HepG2 (cell line): ENCODE results near the gene ISG20L2. TPM values are rescaled to one million over a fixed set of nuclear protein-coding genes. Genes with fewer than 3 reads are reported as not detected.
A peak's percentile ranks its signal among the peaks of the same experiment; 100 is the strongest.

Experiments used
- AHR ChIP-seq: IDR thresholded peaks from 2 replicates; pipeline ENCODE4 v1.6.1; 2018; ENCODE audit warnings: missing genetic modification reagents, missing compliant biosample characterization
- ASH2L ChIP-seq: fragments of 300-600, 200-600 bp; sonication (generic); IDR thresholded peaks from 2 replicates; pipeline ENCODE4 v1.7.0; 2017; ENCODE audit warnings: low read depth, mild to moderate bottlenecking, moderate library complexity, mixed read lengths, low read length; ENCODE audit not compliant: insufficient read length
- ERF ChIP-seq: IDR thresholded peaks from 2 replicates; pipeline ENCODE4 v1.6.1; 2018; ENCODE audit warnings: missing biosample characterization, missing genetic modification reagents
- JUNB ChIP-seq: sonication (generic); formaldehyde crosslinking; IDR thresholded peaks from 2 replicates; pipeline ENCODE4 v1.8.0; 2022; ENCODE audit warnings: missing genetic modification reagents, mild to moderate bottlenecking, borderline replicate concordance
- NFKB2 ChIP-seq: sonication (generic); formaldehyde crosslinking; IDR thresholded peaks from 2 replicates; pipeline ENCODE4 v1.4.0; 2020; ENCODE audit warnings: missing genetic modification reagents, borderline replicate concordance
- SALL2 ChIP-seq: sonication (generic); formaldehyde crosslinking; IDR thresholded peaks from 2 replicates; pipeline ENCODE4 v1.8.1; 2023; ENCODE audit warnings: mild to moderate bottlenecking, missing genetic modification reagents, inconsistent platforms
- SOX13 ChIP-seq, 3 experiments: fragments of 450-650 bp in 1 of 3; sonication (generic) in 1 of 3; formaldehyde crosslinking in 1 of 3; IDR thresholded peaks in 2 of 3; conservative IDR thresholded peaks in 1 of 3; 2 replicates each; pipeline versions ENCODE4 v1.5.0 to v1.6.1; 2016 to 2020; ENCODE audit warnings: antibody characterized with exemption in 1 of 3, mild to moderate bottlenecking in 1 of 3, missing compliant biosample characterization in 1 of 3, missing genetic modification reagents in 1 of 3, moderate library complexity in 1 of 3
- TEAD3 ChIP-seq: optimal IDR thresholded peaks from 2 replicates; pipeline ENCODE3; 2016; ENCODE audit warnings: borderline replicate concordance
- XRCC5 ChIP-seq: fragments of 200-400 bp; formaldehyde crosslinking; optimal IDR thresholded peaks from 2 replicates; pipeline ENCODE3; 2017; ENCODE audit warnings: mild to moderate bottlenecking, low read length
- ZNF20 ChIP-seq: sonication (generic); formaldehyde crosslinking; IDR thresholded peaks from 2 replicates; pipeline ENCODE4 v1.4.0; 2020; ENCODE audit warnings: mild to moderate bottlenecking, moderate library complexity, missing genetic modification reagents
- ZNF274 ChIP-seq: sonication (generic); formaldehyde crosslinking; IDR thresholded peaks from 2 replicates; pipeline ENCODE4 v1.5.1; 2020; ENCODE audit warnings: mild to moderate bottlenecking, missing genetic modification reagents
- ZNF607 ChIP-seq: sonication (generic); formaldehyde crosslinking; IDR thresholded peaks from 2 replicates; pipeline ENCODE4 v1.5.1; 2020; ENCODE audit warnings: missing genetic modification reagents, mild to moderate bottlenecking, borderline replicate concordance
- ZNF780A ChIP-seq: sonication (generic); formaldehyde crosslinking; IDR thresholded peaks from 2 replicates; pipeline ENCODE4 v1.8.0; 2022; ENCODE audit warnings: mild to moderate bottlenecking, missing genetic modification reagents, moderate library complexity
- polyA plus RNA-seq, 8 experiments: library from polyadenylated mRNA; depleted of rRNA in 3 of 8; stranded (reverse) in 7 of 8; unstranded in 1 of 8; fragments of >200 nt; fragmentation: Illumina TruSeq in 4 of 8; extraction: Trizol in 4 of 8; gene quantifications; 2 replicates each; pipeline versions ENCODE4 v1.2.1 to v1.2.3, GENCODE V29; 2011 to 2016; ENCODE audit warnings: low read depth in 4 of 8, missing spikeins in 1 of 8, mixed read lengths in 1 of 8; ENCODE audit not compliant: insufficient read depth in 1 of 8
- total RNA-seq, 5 experiments: library from RNA; depleted of rRNA; stranded (reverse); fragments of >200 nt; fragmentation: Illumina TruSeq; extraction: Trizol; gene quantifications; 2 replicates each; pipeline ENCODE4 v1.2.3, GENCODE V29; 2016; ENCODE audit warnings: low read depth in 1 of 5
- TF ChIP-seq, protein P1 (sequence below): sonication (generic); formaldehyde crosslinking; IDR thresholded peaks from 2 replicates; pipeline ENCODE4 v1.5.0; 2020; ENCODE audit warnings: mild to moderate bottlenecking, missing genetic modification reagents, moderate library complexity
- TF ChIP-seq, protein P2 (sequence below): sonication (generic); formaldehyde crosslinking; IDR thresholded peaks from 2 replicates; pipeline ENCODE4 v1.5.1; 2020; ENCODE audit warnings: mild to moderate bottlenecking, missing genetic modification reagents, moderate library complexity
- TF ChIP-seq, protein P3 (sequence below): sonication (generic); formaldehyde crosslinking; IDR thresholded peaks from 2 replicates; pipeline ENCODE4 v1.5.1; 2020; ENCODE audit warnings: missing genetic modification reagents, mild to moderate bottlenecking, borderline replicate concordance
- TF ChIP-seq, protein P4 (sequence below): sonication (generic); formaldehyde crosslinking; IDR thresholded peaks from 2 replicates; pipeline ENCODE4 v1.4.0; 2020; ENCODE audit warnings: mild to moderate bottlenecking, low read depth, missing genetic modification reagents
- TF ChIP-seq, protein P5 (sequence below): sonication (generic); formaldehyde crosslinking; IDR thresholded peaks from 2 replicates; pipeline ENCODE4 v1.4.0; 2020; ENCODE audit warnings: mild to moderate bottlenecking, missing genetic modification reagents

ISG20L2 gene
- total and polyA plus RNA-seq, 2 of the 13 experiments (the other 11 are each of a cell fraction or from before 2014, with no cell fraction given), result 19.8 to 21.3 TPM

DNA sequence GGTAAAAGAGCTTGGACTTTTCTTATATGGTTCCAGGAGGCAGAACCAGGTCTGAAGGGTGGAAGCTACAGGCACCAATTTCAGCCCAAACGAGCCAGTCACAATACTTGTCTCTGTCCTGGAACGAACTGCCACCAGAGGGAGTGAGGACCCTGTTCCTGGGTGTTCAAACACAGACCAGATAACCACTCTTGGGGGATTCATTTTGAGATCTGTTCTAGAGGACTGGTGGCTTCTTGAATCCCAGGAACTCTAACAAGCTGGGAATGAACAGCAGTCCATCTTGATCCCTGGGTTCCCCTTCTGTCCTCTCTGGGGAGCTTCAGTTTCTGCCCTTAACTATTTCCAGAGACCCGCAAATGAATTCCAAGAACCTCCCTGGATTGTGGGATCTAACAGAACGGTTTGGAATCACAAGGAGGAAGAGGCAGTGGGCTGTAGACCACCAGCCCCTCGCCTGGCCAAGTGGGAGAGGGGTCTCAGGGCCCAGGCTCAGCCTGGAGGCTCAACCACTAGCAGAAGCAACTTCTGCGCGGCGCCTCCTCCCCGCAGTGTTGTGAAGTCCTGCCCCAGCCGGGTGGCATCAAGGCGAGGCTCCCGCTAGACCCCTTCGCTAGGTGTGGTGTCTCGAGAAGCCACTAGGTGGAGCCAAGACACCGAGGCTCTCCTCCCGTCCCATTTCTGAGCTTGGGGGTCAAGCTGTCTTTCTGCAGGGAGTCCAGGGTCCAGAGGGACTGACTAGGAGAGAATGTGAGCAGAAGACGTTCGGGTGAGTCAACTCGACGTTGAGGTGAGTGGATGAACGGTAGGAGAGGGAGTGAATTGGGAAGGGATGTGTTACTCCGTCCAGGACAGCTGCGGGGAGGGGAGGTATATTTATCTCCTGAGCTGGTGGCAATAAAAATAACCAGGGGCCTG lies 39.3 kb downstream of the ISG20L2 start (continued):
- TF ChIP-seq, protein P1, sequence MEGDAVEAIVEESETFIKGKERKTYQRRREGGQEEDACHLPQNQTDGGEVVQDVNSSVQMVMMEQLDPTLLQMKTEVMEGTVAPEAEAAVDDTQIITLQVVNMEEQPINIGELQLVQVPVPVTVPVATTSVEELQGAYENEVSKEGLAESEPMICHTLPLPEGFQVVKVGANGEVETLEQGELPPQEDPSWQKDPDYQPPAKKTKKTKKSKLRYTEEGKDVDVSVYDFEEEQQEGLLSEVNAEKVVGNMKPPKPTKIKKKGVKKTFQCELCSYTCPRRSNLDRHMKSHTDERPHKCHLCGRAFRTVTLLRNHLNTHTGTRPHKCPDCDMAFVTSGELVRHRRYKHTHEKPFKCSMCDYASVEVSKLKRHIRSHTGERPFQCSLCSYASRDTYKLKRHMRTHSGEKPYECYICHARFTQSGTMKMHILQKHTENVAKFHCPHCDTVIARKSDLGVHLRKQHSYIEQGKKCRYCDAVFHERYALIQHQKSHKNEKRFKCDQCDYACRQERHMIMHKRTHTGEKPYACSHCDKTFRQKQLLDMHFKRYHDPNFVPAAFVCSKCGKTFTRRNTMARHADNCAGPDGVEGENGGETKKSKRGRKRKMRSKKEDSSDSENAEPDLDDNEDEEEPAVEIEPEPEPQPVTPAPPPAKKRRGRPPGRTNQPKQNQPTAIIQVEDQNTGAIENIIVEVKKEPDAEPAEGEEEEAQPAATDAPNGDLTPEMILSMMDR (CRISPR knock-in tag), result peak; percentile 98
- peak; percentile 52; the same call in 1 of the 2 replicates for TF ChIP-seq NFKB2 (CRISPR knock-in tag)
- TF ChIP-seq, protein P2, sequence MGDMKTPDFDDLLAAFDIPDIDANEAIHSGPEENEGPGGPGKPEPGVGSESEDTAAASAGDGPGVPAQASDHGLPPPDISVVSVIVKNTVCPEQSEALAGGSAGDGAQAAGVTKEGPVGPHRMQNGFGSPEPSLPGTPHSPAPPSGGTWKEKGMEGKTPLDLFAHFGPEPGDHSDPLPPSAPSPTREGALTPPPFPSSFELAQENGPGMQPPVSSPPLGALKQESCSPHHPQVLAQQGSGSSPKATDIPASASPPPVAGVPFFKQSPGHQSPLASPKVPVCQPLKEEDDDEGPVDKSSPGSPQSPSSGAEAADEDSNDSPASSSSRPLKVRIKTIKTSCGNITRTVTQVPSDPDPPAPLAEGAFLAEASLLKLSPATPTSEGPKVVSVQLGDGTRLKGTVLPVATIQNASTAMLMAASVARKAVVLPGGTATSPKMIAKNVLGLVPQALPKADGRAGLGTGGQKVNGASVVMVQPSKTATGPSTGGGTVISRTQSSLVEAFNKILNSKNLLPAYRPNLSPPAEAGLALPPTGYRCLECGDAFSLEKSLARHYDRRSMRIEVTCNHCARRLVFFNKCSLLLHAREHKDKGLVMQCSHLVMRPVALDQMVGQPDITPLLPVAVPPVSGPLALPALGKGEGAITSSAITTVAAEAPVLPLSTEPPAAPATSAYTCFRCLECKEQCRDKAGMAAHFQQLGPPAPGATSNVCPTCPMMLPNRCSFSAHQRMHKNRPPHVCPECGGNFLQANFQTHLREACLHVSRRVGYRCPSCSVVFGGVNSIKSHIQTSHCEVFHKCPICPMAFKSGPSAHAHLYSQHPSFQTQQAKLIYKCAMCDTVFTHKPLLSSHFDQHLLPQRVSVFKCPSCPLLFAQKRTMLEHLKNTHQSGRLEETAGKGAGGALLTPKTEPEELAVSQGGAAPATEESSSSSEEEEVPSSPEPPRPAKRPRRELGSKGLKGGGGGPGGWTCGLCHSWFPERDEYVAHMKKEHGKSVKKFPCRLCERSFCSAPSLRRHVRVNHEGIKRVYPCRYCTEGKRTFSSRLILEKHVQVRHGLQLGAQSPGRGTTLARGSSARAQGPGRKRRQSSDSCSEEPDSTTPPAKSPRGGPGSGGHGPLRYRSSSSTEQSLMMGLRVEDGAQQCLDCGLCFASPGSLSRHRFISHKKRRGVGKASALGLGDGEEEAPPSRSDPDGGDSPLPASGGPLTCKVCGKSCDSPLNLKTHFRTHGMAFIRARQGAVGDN (CRISPR knock-in tag), result peak; percentile 64
- TF ChIP-seq ASH2L, result peak; percentile 54
- 0 out of 2 replicates have a peak, but pooled peaks have one; percentile 29 for TF ChIP-seq ZNF607 (CRISPR knock-in tag)
- TF ChIP-seq ERF (CRISPR knock-in tag), result peak; percentile 62; the same call in 1 of the 2 replicates
- TF ChIP-seq ZNF20, result no peak
- no peak for TF ChIP-seq SOX13 (IDR thresholded peaks at IDR 0.05)
- TF ChIP-seq SOX13 (CRISPR knock-in tag; conservative IDR thresholded peaks at IDR 0.05 in 1 of 2, IDR thresholded peaks at IDR 0.05 in 1 of 2), result peak in 1 of 2 experiments; percentile 28; a peak in 1 of 4 replicates
- 0 out of 2 replicates have a peak, but pooled peaks have one; percentile 23 for TF ChIP-seq AHR (CRISPR knock-in tag)
- peak; percentile 39 for TF ChIP-seq TEAD3 (CRISPR knock-in tag)
- no peak for TF ChIP-seq SALL2 (CRISPR knock-in tag)
- TF ChIP-seq, protein P3, sequence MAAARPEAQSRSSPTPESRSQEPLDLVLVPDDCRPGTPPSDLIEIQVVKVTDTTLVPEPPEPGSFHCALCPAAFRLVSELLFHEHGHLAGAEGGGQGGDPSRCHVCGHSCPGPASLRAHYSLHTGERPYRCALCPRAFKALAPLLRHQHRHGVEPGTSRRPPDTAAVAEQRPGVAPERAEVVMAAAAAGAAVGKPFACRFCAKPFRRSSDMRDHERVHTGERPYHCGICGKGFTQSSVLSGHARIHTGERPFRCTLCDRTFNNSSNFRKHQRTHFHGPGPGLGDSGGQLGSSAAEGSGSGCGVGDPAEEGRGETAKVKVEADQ (CRISPR knock-in tag), result no peak
- no peak for TF ChIP-seq JUNB
- TF ChIP-seq ZNF780A (CRISPR knock-in tag), result no peak
- 0 out of 2 replicates have a peak, but pooled peaks have one; percentile 32 for TF ChIP-seq ZNF274 (CRISPR knock-in tag)
- peak; percentile 69 for TF ChIP-seq XRCC5
- TF ChIP-seq, protein P4, sequence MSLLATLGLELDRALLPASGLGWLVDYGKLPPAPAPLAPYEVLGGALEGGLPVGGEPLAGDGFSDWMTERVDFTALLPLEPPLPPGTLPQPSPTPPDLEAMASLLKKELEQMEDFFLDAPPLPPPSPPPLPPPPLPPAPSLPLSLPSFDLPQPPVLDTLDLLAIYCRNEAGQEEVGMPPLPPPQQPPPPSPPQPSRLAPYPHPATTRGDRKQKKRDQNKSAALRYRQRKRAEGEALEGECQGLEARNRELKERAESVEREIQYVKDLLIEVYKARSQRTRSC (CRISPR knock-in tag), result no peak
- TF ChIP-seq, protein P5, sequence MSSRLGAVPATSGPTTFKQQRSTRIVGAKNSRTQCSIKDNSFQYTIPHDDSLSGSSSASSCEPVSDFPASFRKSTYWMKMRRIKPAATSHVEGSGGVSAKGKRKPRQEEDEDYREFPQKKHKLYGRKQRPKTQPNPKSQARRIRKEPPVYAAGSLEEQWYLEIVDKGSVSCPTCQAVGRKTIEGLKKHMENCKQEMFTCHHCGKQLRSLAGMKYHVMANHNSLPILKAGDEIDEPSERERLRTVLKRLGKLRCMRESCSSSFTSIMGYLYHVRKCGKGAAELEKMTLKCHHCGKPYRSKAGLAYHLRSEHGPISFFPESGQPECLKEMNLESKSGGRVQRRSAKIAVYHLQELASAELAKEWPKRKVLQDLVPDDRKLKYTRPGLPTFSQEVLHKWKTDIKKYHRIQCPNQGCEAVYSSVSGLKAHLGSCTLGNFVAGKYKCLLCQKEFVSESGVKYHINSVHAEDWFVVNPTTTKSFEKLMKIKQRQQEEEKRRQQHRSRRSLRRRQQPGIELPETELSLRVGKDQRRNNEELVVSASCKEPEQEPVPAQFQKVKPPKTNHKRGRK (CRISPR knock-in tag), result no peak
